Stimulated activated naive CD4-positive, alpha-beta T cell (primary cell): ENCODE data around the gene ADNP.
"Not testable (repeated sequence)": the region's sequence is repeated elsewhere in the genome, so short reads cannot be mapped to it uniquely, and the experiment has no call there.

Experiments used
- DNase-seq, 6 experiments: peaks; one replicate each; lab custom pipeline; 2025; lab: John Stamatoyannopoulos, UW

Gene ADNP

GRCh38 chr20:50903353-50904051 is 27.7 kb downstream of the ADNP start:
- DNase-seq, result no peak

- DNase-seq, result no peak
Observed at GRCh38 chr20:50901301-50901700, 29.9 kb downstream of the ADNP start.

- DNase-seq, result no peak
Observed at GRCh38 chr20:50900261-50900660, 31.0 kb downstream of the ADNP start.

- DNase-seq, result no peak
Observed at GRCh38 chr20:50898475-50898874, 32.8 kb downstream of the ADNP start.

GRCh38 chr20:50895111-50895830 is 36.0 kb downstream of the ADNP start:
- no peak for DNase-seq

- DNase-seq, result no peak
Observed at GRCh38 chr20:50893620-50894019, 37.6 kb downstream of the ADNP start.

- DNase-seq, result no peak
Observed at GRCh38 chr20:50892394-50892793, 38.8 kb downstream of the ADNP start.

GRCh38 chr20:50891138-50891537 is 40.1 kb downstream of the ADNP start:
- DNase-seq, result no peak

GRCh38 chr20:50887576-50887975 is 43.7 kb downstream of the ADNP start:
- DNase-seq, result no peak

- DNase-seq, result no peak
Observed at GRCh38 chr20:50886184-50886790, 45.0 kb downstream of the ADNP start.

GRCh38 chr20:50885781-50886180 is 45.5 kb downstream of the ADNP start:
- DNase-seq, result no peak

- DNase-seq, result no peak
Observed at GRCh38 chr20:50885068-50885467, 46.2 kb downstream of the ADNP start.

- DNase-seq, result no peak
Observed at GRCh38 chr20:50883856-50884255, 47.4 kb downstream of the ADNP start.

GRCh38 chr20:50881759-50882424 is 49.3 kb downstream of the ADNP start:
- DNase-seq, result not testable (repeated sequence)

GRCh38 chr20:50879649-50880550 is 51.3 kb downstream of the ADNP start:
- DNase-seq, result no peak

- no peak for DNase-seq
Observed at GRCh38 chr20:50877232-50877743, 53.9 kb downstream of the ADNP start.

- no peak for DNase-seq
Observed at GRCh38 chr20:50876816-50877215, 54.4 kb downstream of the ADNP start.

- DNase-seq, result no peak
Observed at GRCh38 chr20:50876063-50876685, 55.1 kb downstream of the ADNP start.

- no peak for DNase-seq
Observed at GRCh38 chr20:50874758-50875665, 56.2 kb downstream of the ADNP start.
